K562 (cell line): ENCODE results near the gene PACC1. TPM values are rescaled to one million over a fixed set of nuclear protein-coding genes. Genes with fewer than 3 reads are reported as not detected.
A peak's percentile ranks its signal among the peaks of the same experiment; 100 is the strongest.

Experiments
- ADNP ChIP-seq: fragments of 200-800 bp; sonication (Bioruptor generic); IDR thresholded peaks from 2 replicates; pipeline ENCODE4 v1.6.1; 2016; ENCODE audit warnings: missing genetic modification characterization, missing compliant biosample characterization
- CBFB ChIP-seq: sonication (generic); formaldehyde crosslinking; IDR thresholded peaks from 2 replicates; pipeline ENCODE4 v1.4.0; 2020; ENCODE audit warnings: mild to moderate bottlenecking, missing genetic modification reagents
- CBX5 ChIP-seq: IDR thresholded peaks from 2 replicates; pipeline ENCODE4 v1.6.1; 2014; ENCODE audit warnings: low read depth, borderline replicate concordance
- COPS2 ChIP-seq: fragments of 450-650 bp; conservative IDR thresholded peaks from 2 replicates; pipeline ENCODE4 v1.6.1; 2016; ENCODE audit warnings: mild to moderate bottlenecking, moderate library complexity
- EGR1 ChIP-seq: fragments of 450-650 bp; conservative IDR thresholded peaks from 2 replicates; pipeline ENCODE4 v1.6.1; 2017; ENCODE audit warnings: mild to moderate bottlenecking
- ELF4 ChIP-seq: fragments of 450-650 bp; formaldehyde crosslinking; IDR thresholded peaks from 2 replicates; pipeline ENCODE4 v1.4.0; 2022; ENCODE audit warnings: missing genetic modification characterization
- ELK3 ChIP-seq: fragments of 450-650 bp; formaldehyde crosslinking; IDR thresholded peaks from 2 replicates; pipeline ENCODE4 v1.4.0; 2020; ENCODE audit warnings: mild to moderate bottlenecking
- GATAD2B ChIP-seq: fragments of 450-650 bp; IDR thresholded peaks from 2 replicates; pipeline ENCODE4 v1.6.1; 2017; ENCODE audit warnings: mild to moderate bottlenecking, borderline replicate concordance
- PHF8 ChIP-seq: fragments of 200-600 bp; sonication (generic); IDR thresholded peaks from 2 replicates; pipeline ENCODE4 v1.6.1; 2012; ENCODE audit warnings: mixed run types, mild to moderate bottlenecking, inconsistent platforms, low read length, moderate library complexity, borderline replicate concordance
- POLR2AphosphoS2 ChIP-seq: IDR thresholded peaks from 2 replicates; pipeline ENCODE4 v1.6.1; 2012; ENCODE audit warnings: low read length, improper control_type of control experiment
- SIX5 ChIP-seq, 2 experiments: IDR thresholded peaks; 2 replicates each; pipeline ENCODE4 v1.6.1; 2011; ENCODE audit warnings: low read length in 2 of 2, borderline replicate concordance in 1 of 2, low read depth in 1 of 2, mild to moderate bottlenecking in 1 of 2, moderate library complexity in 1 of 2; ENCODE audit not compliant: insufficient read depth in 1 of 2
- SNIP1 ChIP-seq: fragments of 450-650 bp; IDR thresholded peaks from 2 replicates; pipeline ENCODE4 v1.7.1; 2017; ENCODE audit warnings: low read depth, mild to moderate bottlenecking
- TEAD1 ChIP-seq, 2 experiments: fragments of 450-650 bp in 1 of 2; sonication (generic) in 1 of 2; formaldehyde crosslinking; IDR thresholded peaks; 2 replicates each; pipeline versions ENCODE4 v1.4.0 to v1.8.0; 2020 to 2022; ENCODE audit warnings: mild to moderate bottlenecking in 2 of 2, missing genetic modification reagents in 1 of 2
- TFAP4 ChIP-seq: sonication (generic); formaldehyde crosslinking; IDR thresholded peaks from 2 replicates; pipeline ENCODE4 v1.8.0; 2022; ENCODE audit warnings: missing genetic modification reagents, mild to moderate bottlenecking, moderate library complexity, borderline replicate concordance
- ZNF318 ChIP-seq, 2 experiments: fragments of 450-650 bp; IDR thresholded peaks; 2 replicates each; pipeline ENCODE4 v1.6.1; 2016; ENCODE audit warnings: mild to moderate bottlenecking in 2 of 2, borderline replicate concordance in 1 of 2, low read depth in 1 of 2, moderate library complexity in 1 of 2
- ZNF445 ChIP-seq: fragments of 250-450 bp; sonication (Bioruptor Pico); IDR thresholded peaks from 2 replicates; pipeline ENCODE4 v1.4.0; 2020; ENCODE audit warnings: low read depth, mild to moderate bottlenecking, moderate library complexity
- ZNF589 ChIP-seq: fragments of 200-800 bp; sonication (Bioruptor generic); IDR thresholded peaks from 2 replicates; pipeline ENCODE4 v1.6.1; 2016; ENCODE audit warnings: low read depth, missing genetic modification characterization, missing compliant biosample characterization
- polyA plus RNA-seq, 8 experiments: library from polyadenylated mRNA; depleted of rRNA in 4 of 8; stranded (reverse) in 5 of 8; unstranded in 3 of 8; fragments of >200 nt; fragmentation: Nextera tagmentation in 2 of 8; fragmentation: Illumina TruSeq in 1 of 8; extraction: Ambion mirVana in 2 of 8; extraction: Trizol in 1 of 8; gene quantifications; 2 replicates each; pipeline versions ENCODE4 v1.2.1 to v1.2.3, GENCODE V29; 2011 to 2014; ENCODE audit warnings: inconsistent platforms in 1 of 8, missing spikeins in 1 of 8
- total RNA-seq, 7 experiments: library from RNA; depleted of rRNA in 6 of 7; stranded (reverse); fragments of >200 nt in 6 of 7; fragmentation: Illumina TruSeq in 2 of 7; extraction: Trizol in 2 of 7; gene quantifications; 2 replicates each; pipeline versions ENCODE4 v1.2.1 to v1.2.3, GENCODE V29; 2011 to 2021; ENCODE audit warnings: low replicate concordance in 1 of 7

Gene PACC1
- total and polyA plus RNA-seq, 9 of the 15 experiments (the other 6 are each of a cell fraction or from before 2014, with no cell fraction given), result 7.1 to 19.3 (median 14.9) TPM

GRCh38 chr1:212432661-212433576 lies 18.2 kb upstream of the PACC1 start, which contains the start of gene NENF (continued):
- no peak for TF ChIP-seq ZNF318 (IDR thresholded peaks at IDR 0.05; ENCODE audit: borderline replicate concordance in 1 of 2, low read depth in 1 of 2)
- TF ChIP-seq GATAD2B, result peak; percentile 97
- no peak for TF ChIP-seq COPS2
- TF ChIP-seq EGR1, result peak; percentile 76
- no peak for TF ChIP-seq CBX5
- TF ChIP-seq ADNP (tag), result no peak
- no peak for TF ChIP-seq POLR2AphosphoS2
- TF ChIP-seq ELF4 (CRISPR knock-in tag), result no peak
- TF ChIP-seq ZNF589 (CRISPR knock-in tag), result peak; percentile 66; the same call in 1 of the 2 replicates
- TF ChIP-seq TEAD1 (CRISPR knock-in tag; IDR thresholded peaks at IDR 0.05), result peak in 1 of 2 experiments; percentile 43; a peak in 3 of 4 replicates
- TF ChIP-seq ELK3 (CRISPR knock-in tag), result no peak
- no peak for TF ChIP-seq SIX5 (IDR thresholded peaks at IDR 0.05; ENCODE audit: borderline replicate concordance in 1 of 2, insufficient read depth in 1 of 2, low read depth in 1 of 2, low read length in 2 of 2)
- TF ChIP-seq SNIP1, result no peak
- TF ChIP-seq ZNF445 (CRISPR knock-in tag), result no peak
- peak; percentile 79 for TF ChIP-seq TFAP4
- TF ChIP-seq CBFB (CRISPR knock-in tag), result no peak
- TF ChIP-seq PHF8, result peak; percentile 94; the same call in 1 of the 2 replicates
